A549 (cell line): Measurements from ENCODE around the gene KCNK6. TPM values are rescaled to one million over a fixed set of nuclear protein-coding genes. Genes with fewer than 3 reads are reported as not detected.

ENCODE experiments used
- ATAC-seq, 2 experiments: fragments of 200-7000 bp in 1 of 2; fragments of >200 bp in 1 of 2; cut with Nextera tagmentation in 1 of 2; cut with Tn5 transposase in 1 of 2; 3 replicates each; pipeline versions ENCODE4 v1.8.0 to v1.9.1; 2018 to 2020; ENCODE audit warnings: mild to moderate bottlenecking in 1 of 2, moderate library complexity in 1 of 2
- CTCF ChIA-PET: fragments of 300-600 bp; sonication (Branson Sonifier 250); formaldehyde crosslinking; extraction: SDS; loops from one replicate; lab custom pipeline; 2021; ENCODE audit warnings: antibody characterized with exemption, inconsistent platforms; lab: Yijun Ruan, JAX
- POLR2A ChIA-PET: fragments of 350-600 bp; formaldehyde crosslinking; extraction: SDS; loops from one replicate; lab custom pipeline; 2021; ENCODE audit warnings: antibody characterized with exemption, inconsistent platforms; lab: Yijun Ruan, JAX
- DNase-seq, 2 experiments: peaks; one replicate each; pipeline versions ENCODE4 v3.0.0 to v3.0.0-alpha.2; 2011 to 2016; ENCODE audit warnings: low read depth in 1 of 2, low spot score in 1 of 2
- FAIRE-seq: peaks from 2 replicates; lab custom pipeline; 2011; peaks lifted over from hg19 to GRCh38; lab: Jason Lieb, UNC
- H3K27ac ChIP-seq, 2 experiments: fragments of >200 bp; sonication (Bioruptor Twin); formaldehyde crosslinking; 3 replicates each; pipeline ENCODE4 v1.5.1; 2016 to 2017
- H3K4me1 ChIP-seq: fragments of >200 bp; sonication (Bioruptor Twin); formaldehyde crosslinking; 3 replicates; pipeline ENCODE4 v1.6.1; 2016
- H3K4me2 ChIP-seq: fragments of >200 bp; sonication (Bioruptor Twin); formaldehyde crosslinking; 3 replicates; pipeline ENCODE4 v1.6.1; 2016
- H3K4me3 ChIP-seq: fragments of >200 bp; sonication (Bioruptor Twin); formaldehyde crosslinking; 3 replicates; pipeline ENCODE4 v1.5.1; 2016
- H3K9me3 ChIP-seq: fragments of >200 bp; sonication (Bioruptor Twin); formaldehyde crosslinking; 3 replicates; pipeline ENCODE4 v1.6.1; 2016
- CBX8 ChIP-seq: fragments of 200-600 bp; sonication (generic); IDR thresholded peaks from 2 replicates; pipeline ENCODE4 v1.6.1; 2016
- CEBPB ChIP-seq, 2 experiments: fragments of >200 bp in 1 of 2; sonication (Bioruptor Twin) in 1 of 2; formaldehyde crosslinking in 1 of 2; IDR thresholded peaks; 2 replicates each; pipeline ENCODE4 v1.6.1; 2012 to 2016
- CHD2 ChIP-seq: fragments of 150-350 bp; IDR thresholded peaks from 2 replicates; pipeline ENCODE4 v1.6.1; 2014; ENCODE audit warnings: low read length; ENCODE audit not compliant: partially characterized antibody
- EP300 ChIP-seq, 2 experiments: fragments of >200 bp; sonication (Bioruptor Twin); formaldehyde crosslinking; IDR thresholded peaks; 2 replicates in 1 of 2; 3 replicates in 1 of 2; pipeline ENCODE4 v1.6.1; 2016 to 2017
- NR3C1 ChIP-seq: fragments of >200 bp; sonication (Bioruptor Twin); formaldehyde crosslinking; IDR thresholded peaks from 3 replicates; pipeline ENCODE4 v1.6.1; 2017
- PHF8 ChIP-seq: fragments of 200-600 bp; sonication (generic); IDR thresholded peaks from 2 replicates; pipeline ENCODE4 v1.6.1; 2016; ENCODE audit warnings: low read depth, mild to moderate bottlenecking, antibody characterized with exemption, moderate library complexity, borderline replicate concordance
- RAD21 ChIP-seq, 2 experiments: fragments of >200 bp in 1 of 2; sonication (Bioruptor Twin) in 1 of 2; formaldehyde crosslinking in 1 of 2; IDR thresholded peaks in 1 of 2; conservative IDR thresholded peaks in 1 of 2; 2 replicates in 1 of 2; 3 replicates in 1 of 2; pipeline ENCODE4 v1.6.1; 2012 to 2018; ENCODE audit warnings: inconsistent platforms in 1 of 2
- RFX5 ChIP-seq: fragments of 450-650 bp; IDR thresholded peaks from 2 replicates; pipeline ENCODE4 v1.7.1; 2014; ENCODE audit warnings: antibody characterized with exemption, mild to moderate bottlenecking, moderate library complexity
- SMC3 ChIP-seq: fragments of >200 bp; sonication (Bioruptor Twin); formaldehyde crosslinking; IDR thresholded peaks from 3 replicates; pipeline ENCODE4 v1.6.1; 2018; ENCODE audit warnings: inconsistent platforms
- ZSCAN20 ChIP-seq: fragments of 250-450 bp; sonication (Bioruptor Pico); IDR thresholded peaks from 2 replicates; pipeline ENCODE4 v1.8.0; 2022; ENCODE audit warnings: mild to moderate bottlenecking, moderate library complexity
- WGBS: methylation state at CpG from one replicate; pipeline ENCODE4 v1.1.6; 2017; ENCODE audit errors: missing lambda C conversion rate; 5-methylcytosine and 5-hydroxymethylcytosine counted together
- polyA plus RNA-seq, 4 experiments: library from polyadenylated mRNA; depleted of rRNA in 3 of 4; stranded (reverse); fragments of >200 nt; fragmentation: RNase III in 1 of 4; extraction: RNeasy Plus Mini Kit Qiagen cat#74134 plus additional on column Dnase treatment in 1 of 4; gene quantifications; 2 replicates in 3 of 4; 3 replicates in 1 of 4; pipeline ENCODE4 v1.2.3, GENCODE V29; 2011 to 2017
- TF ChIP-seq, protein P1 (sequence below): fragments of 200-600 bp; sonication (generic); IDR thresholded peaks from 2 replicates; pipeline ENCODE4 v1.6.1; 2016; ENCODE audit warnings: antibody characterized with exemption, mild to moderate bottlenecking, moderate library complexity
- TF ChIP-seq, protein P2 (sequence below): IDR thresholded peaks from 2 replicates; pipeline ENCODE4 v1.6.1; 2012
- TF ChIP-seq, protein P3 (sequence below): fragments of 250-450 bp; sonication (Bioruptor Pico); IDR thresholded peaks from 2 replicates; pipeline ENCODE4 v1.5.0; 2021; ENCODE audit warnings: mild to moderate bottlenecking, moderate library complexity, borderline replicate concordance
- TF ChIP-seq, protein P4 (sequence below): fragments of 450-650 bp; IDR thresholded peaks from 2 replicates; pipeline ENCODE4 v1.6.1; 2014; ENCODE audit warnings: antibody characterized with exemption

KCNK6 gene
- polyA plus RNA-seq, 2 of the 4 experiments (the other 2 are of a cell fraction) = 2.4 to 2.8 TPM

DNA sequence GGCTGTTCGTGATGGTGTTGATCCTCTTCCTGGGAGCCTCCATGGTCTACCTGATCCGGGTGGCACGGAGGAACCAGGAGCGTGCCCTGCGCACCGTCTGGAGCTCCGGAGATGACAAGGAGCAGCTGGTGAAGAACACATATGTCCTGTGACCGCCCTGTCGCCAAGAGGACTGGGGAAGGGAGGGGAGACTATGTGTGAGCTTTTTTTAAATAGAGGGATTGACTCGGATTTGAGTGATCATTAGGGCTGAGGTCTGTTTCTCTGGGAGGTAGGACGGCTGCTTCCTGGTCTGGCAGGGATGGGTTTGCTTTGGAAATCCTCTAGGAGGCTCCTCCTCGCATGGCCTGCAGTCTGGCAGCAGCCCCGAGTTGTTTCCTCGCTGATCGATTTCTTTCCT, 27.8 kb upstream of the KCNK6 start:
- H3K9me3 ChIP-seq = no peaks in the 10 kb centered on the region
- DNase-seq = no peak
- 81% methylated on average over 15 of the region's 15 CpGs for WGBS
- TF ChIP-seq, protein P1, sequence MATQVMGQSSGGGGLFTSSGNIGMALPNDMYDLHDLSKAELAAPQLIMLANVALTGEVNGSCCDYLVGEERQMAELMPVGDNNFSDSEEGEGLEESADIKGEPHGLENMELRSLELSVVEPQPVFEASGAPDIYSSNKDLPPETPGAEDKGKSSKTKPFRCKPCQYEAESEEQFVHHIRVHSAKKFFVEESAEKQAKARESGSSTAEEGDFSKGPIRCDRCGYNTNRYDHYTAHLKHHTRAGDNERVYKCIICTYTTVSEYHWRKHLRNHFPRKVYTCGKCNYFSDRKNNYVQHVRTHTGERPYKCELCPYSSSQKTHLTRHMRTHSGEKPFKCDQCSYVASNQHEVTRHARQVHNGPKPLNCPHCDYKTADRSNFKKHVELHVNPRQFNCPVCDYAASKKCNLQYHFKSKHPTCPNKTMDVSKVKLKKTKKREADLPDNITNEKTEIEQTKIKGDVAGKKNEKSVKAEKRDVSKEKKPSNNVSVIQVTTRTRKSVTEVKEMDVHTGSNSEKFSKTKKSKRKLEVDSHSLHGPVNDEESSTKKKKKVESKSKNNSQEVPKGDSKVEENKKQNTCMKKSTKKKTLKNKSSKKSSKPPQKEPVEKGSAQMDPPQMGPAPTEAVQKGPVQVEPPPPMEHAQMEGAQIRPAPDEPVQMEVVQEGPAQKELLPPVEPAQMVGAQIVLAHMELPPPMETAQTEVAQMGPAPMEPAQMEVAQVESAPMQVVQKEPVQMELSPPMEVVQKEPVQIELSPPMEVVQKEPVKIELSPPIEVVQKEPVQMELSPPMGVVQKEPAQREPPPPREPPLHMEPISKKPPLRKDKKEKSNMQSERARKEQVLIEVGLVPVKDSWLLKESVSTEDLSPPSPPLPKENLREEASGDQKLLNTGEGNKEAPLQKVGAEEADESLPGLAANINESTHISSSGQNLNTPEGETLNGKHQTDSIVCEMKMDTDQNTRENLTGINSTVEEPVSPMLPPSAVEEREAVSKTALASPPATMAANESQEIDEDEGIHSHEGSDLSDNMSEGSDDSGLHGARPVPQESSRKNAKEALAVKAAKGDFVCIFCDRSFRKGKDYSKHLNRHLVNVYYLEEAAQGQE = no peak
- no peak for TF ChIP-seq CBX8
- 0 out of 3 replicates have a peak, but pooled peaks have one; percentile 9 for TF ChIP-seq SMC3
- 0 out of 5 replicates have a peak, but pooled peaks of 1 of the 2 experiments have one; percentile 3 for TF ChIP-seq RAD21 (conservative IDR thresholded peaks at IDR 0.05 in 1 of 2, IDR thresholded peaks at IDR 0.05 in 1 of 2)
- H3K4me2 ChIP-seq = no peak overlapping the region
- H3K27ac ChIP-seq = no peak overlapping the region
- FAIRE-seq = no peak
- ChIA-PET CTCF (interaction anchor here (2.0 to 17.0 kb wide), 4 partner anchors 21 to 48 kb away, joined by 4 to 259 read pairs (median 14); partner anchors contain the start of genes PPP1R14A and SPINT2), POLR2A (interaction anchor here (2.7 kb wide), 1 partner anchor 12 kb away, joined by 16 read pairs; the partner anchor contains the start of gene C19orf33)
- ATAC-seq = peak in 1 of 2 experiments; percentile 24; a peak in 2 of 6 replicates
- H3K4me3 ChIP-seq = no peak overlapping the region
- H3K4me1 ChIP-seq = peaks cover 13% of the 10 kb centered on the region

DNA sequence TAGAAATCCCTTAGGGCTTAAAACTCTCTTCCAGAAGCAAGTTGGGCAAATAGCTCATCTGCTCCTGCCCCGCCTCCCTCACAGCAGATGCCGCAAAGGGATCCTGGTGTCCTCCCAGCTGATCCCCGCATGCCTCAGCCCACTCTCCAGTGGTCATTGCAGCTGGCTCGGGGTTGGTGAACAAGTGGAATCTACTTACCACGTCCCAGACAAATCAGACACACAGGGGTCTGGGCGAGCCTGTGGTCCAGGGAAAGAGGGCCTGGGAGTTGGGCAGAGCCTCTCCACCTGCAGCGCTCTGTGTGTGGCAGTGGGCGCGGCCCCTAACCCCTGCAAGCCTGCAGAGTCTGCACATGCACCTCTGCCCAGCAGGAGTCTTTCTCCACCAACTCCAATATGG, 26.4 kb upstream of the KCNK6 start:
- Histone ChIP-seq H3K4me1 (peaks cover 13% of the 10 kb centered on the region), H3K4me2 (no peak overlapping the region), H3K27ac (no peak overlapping the region), H3K9me3 (no peaks in the 10 kb centered on the region), H3K4me3 (no peak overlapping the region)
- TF ChIP-seq, protein P2, sequence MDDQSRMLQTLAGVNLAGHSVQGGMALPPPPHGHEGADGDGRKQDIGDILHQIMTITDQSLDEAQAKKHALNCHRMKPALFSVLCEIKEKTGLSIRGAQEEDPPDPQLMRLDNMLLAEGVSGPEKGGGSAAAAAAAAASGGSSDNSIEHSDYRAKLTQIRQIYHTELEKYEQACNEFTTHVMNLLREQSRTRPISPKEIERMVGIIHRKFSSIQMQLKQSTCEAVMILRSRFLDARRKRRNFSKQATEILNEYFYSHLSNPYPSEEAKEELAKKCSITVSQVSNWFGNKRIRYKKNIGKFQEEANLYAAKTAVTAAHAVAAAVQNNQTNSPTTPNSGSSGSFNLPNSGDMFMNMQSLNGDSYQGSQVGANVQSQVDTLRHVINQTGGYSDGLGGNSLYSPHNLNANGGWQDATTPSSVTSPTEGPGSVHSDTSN = no peak
- TF ChIP-seq, protein P3, sequence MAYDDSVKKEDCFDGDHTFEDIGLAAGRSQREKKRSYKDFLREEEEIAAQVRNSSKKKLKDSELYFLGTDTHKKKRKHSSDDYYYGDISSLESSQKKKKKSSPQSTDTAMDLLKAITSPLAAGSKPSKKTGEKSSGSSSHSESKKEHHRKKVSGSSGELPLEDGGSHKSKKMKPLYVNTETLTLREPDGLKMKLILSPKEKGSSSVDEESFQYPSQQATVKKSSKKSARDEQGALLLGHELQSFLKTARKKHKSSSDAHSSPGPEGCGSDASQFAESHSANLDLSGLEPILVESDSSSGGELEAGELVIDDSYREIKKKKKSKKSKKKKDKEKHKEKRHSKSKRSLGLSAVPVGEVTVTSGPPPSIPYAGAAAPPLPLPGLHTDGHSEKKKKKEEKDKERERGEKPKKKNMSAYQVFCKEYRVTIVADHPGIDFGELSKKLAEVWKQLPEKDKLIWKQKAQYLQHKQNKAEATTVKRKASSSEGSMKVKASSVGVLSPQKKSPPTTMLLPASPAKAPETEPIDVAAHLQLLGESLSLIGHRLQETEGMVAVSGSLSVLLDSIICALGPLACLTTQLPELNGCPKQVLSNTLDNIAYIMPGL (CRISPR knock-in tag) = no peak
- ChIA-PET CTCF (interaction anchor here (0.8 to 3.0 kb wide), 9 partner anchors 11 to 391 kb away, joined by 3 to 11 read pairs (median 5); partner anchors contain the start of genes C19orf33 and SPINT2), POLR2A (no interaction called here)
- 95% methylated on average over 9 of the region's 9 CpGs for WGBS
- DNase-seq (no peak), ATAC-seq (0 out of 6 replicates have a peak, but pooled peaks of 1 of the 2 experiments have one; percentile 6), FAIRE-seq (no peak)

DNA sequence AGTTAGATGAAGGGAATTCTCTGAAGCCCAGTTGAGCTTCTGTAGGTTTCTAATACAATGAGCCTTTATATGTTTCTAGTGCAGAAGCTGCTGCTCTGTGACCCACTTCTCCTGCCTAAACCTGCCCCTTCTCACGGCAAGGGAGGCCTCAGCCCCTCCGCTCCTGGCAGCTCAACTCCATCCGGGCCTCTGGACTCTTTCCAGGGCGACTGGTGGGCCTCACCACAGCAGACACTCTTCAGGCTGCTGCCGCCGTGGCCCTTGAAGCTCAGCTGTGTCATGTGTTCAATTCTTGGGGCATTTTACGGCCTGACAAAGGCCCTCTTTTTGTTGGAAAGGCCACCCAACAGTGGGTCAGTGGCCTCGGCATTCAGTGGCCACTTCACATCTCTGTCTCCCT, 25.6 kb upstream of the KCNK6 start:
- DNase-seq (no peak), FAIRE-seq (no peak), ATAC-seq (no peak)
- Histone ChIP-seq H3K27ac (no peak overlapping the region), H3K4me2 (no peak overlapping the region), H3K4me1 (peaks cover 20% of the 10 kb centered on the region), H3K4me3 (no peak overlapping the region), H3K9me3 (no peaks in the 10 kb centered on the region)
- 88% methylated on average over 8 of the region's 8 CpGs for WGBS
- CTCF ChIA-PET = interaction anchor here (0.7 to 3.0 kb wide), 13 partner anchors 10 to 392 kb away, joined by 3 to 11 read pairs (median 4); partner anchors contain the start of genes C19orf33, CATSPERG and SPINT2
- TF ChIP-seq PHF8 (no peak), EP300 (IDR thresholded peaks at IDR 0.05) (no peak), CEBPB (IDR thresholded peaks at IDR 0.05) (no peak), NR3C1 (no peak), CHD2 (no peak), ZSCAN20 (CRISPR knock-in tag) (no peak), RFX5 (no peak)
- TF ChIP-seq, protein P1 = no peak
- TF ChIP-seq, protein P4, sequence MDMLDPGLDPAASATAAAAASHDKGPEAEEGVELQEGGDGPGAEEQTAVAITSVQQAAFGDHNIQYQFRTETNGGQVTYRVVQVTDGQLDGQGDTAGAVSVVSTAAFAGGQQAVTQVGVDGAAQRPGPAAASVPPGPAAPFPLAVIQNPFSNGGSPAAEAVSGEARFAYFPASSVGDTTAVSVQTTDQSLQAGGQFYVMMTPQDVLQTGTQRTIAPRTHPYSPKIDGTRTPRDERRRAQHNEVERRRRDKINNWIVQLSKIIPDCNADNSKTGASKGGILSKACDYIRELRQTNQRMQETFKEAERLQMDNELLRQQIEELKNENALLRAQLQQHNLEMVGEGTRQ = no peak
- POLR2A ChIA-PET = interaction anchor here (1.9 kb wide), 1 partner anchor 8 kb away, joined by 5 read pairs; no protein-coding TSS in a partner anchor
